DND-41 (cell line): ENCODE data around the gene THSD7B.

Experiments used
- EZH2 ChIP-seq: IDR thresholded peaks from 3 replicates; pipeline ENCODE4 v1.6.1; 2012; ENCODE audit warnings: borderline replicate concordance, low read depth, mild to moderate bottlenecking, moderate library complexity, low read length, inconsistent platforms; ENCODE audit not compliant: severe bottlenecking
- TF ChIP-seq, protein P1 (sequence below): IDR thresholded peaks from 2 replicates; pipeline ENCODE4 v1.5.1; 2012; ENCODE audit warnings: borderline replicate concordance, low read length, moderate library complexity, mild to moderate bottlenecking; ENCODE audit not compliant: poor library complexity, severe bottlenecking; ENCODE audit errors: extremely low read depth

DNA sequence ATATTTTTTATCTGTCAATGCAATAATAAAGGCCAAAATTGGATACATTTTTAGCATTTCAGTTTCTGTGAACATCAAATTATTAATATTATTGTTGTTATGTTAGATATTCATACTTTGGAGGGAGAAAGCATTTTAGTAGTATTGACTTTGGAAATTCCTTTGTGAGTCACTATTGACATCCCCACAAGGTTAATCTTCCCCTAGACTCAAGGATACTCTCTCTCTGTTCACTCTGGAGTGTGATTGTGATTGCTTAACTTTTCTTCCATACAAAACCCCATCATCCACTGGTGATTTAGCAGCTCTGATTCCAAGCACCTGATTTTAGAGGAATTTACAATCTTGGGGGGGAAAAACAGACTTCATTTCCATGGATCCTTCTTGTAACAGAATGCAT, 352.0 kb downstream of the THSD7B start:
- TF ChIP-seq, protein P1, sequence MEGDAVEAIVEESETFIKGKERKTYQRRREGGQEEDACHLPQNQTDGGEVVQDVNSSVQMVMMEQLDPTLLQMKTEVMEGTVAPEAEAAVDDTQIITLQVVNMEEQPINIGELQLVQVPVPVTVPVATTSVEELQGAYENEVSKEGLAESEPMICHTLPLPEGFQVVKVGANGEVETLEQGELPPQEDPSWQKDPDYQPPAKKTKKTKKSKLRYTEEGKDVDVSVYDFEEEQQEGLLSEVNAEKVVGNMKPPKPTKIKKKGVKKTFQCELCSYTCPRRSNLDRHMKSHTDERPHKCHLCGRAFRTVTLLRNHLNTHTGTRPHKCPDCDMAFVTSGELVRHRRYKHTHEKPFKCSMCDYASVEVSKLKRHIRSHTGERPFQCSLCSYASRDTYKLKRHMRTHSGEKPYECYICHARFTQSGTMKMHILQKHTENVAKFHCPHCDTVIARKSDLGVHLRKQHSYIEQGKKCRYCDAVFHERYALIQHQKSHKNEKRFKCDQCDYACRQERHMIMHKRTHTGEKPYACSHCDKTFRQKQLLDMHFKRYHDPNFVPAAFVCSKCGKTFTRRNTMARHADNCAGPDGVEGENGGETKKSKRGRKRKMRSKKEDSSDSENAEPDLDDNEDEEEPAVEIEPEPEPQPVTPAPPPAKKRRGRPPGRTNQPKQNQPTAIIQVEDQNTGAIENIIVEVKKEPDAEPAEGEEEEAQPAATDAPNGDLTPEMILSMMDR: no peak
- TF ChIP-seq EZH2: no peak
